Measurements from ENCODE around the gene CACNA1C.

CACNA1C gene

GRCh38 chr12:2354151-2354991 lies 301.6 kb downstream of the CACNA1C start:
- DNase-seq (ENCODE audit: low spot score) = no peak
- ChIA-PET CTCF (no interaction called here), POLR2A (ENCODE audit: low non-redundant PET) (no interaction called here)
- no peak for TF ChIP-seq CTCF (conservative IDR thresholded peaks at IDR 0.05; ENCODE audit: low read depth)
- no peak overlapping the region for H3K27ac ChIP-seq

DNA sequence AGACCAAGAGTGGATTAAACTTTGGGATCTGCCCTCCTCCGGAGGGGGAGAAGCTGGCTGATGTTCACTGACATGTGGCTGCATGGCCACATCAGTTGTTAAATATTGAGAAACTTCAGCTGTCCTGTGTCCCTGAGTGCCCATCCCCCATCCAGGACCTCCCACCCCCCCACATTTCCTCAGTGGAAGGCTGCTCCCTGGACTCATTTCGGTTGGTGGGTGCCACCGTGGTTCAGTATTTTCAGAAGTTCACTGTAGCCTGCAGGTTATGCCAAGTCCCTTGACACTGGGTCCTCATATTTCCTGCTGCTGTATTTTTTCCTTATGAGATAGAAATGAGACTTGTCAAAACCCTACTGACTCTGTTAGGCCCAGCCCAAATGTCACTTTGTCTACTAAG lies 302.4 kb downstream of the CACNA1C start:
- POLR2A ChIA-PET (ENCODE audit: low non-redundant PET) = no interaction called here
- TF ChIP-seq CTCF (conservative IDR thresholded peaks at IDR 0.05; ENCODE audit: low read depth) = no peak
- H3K27ac ChIP-seq = no peak overlapping the region
- CTCF ChIA-PET = interaction anchor here (0.6 kb wide), 1 partner anchor 31 kb away, joined by 4 read pairs; no protein-coding TSS in a partner anchor
- DNase-seq (ENCODE audit: low spot score) = no peak

DNA sequence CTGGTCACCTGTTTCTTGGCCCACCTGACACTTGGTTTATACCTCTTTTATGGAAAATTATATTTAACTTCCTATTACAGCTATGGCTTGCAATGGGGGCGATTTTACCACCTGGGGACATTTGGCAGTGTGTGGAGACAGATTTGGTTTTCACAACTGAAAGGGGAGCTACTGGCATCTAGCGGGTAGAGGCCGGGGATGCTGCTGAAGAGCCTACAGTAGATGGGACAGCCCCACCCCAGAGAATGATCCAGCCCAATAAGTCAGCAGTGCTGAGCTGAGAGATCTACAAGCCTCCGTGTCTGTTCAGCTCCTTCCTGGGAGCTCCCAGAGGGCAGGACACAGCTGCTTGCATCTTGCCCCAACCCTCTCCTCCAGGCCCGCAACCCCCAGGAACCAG lies 302.8 kb downstream of the CACNA1C start:
- POLR2A ChIA-PET (ENCODE audit: low non-redundant PET) = no interaction called here
- CTCF ChIA-PET = interaction anchor here (0.6 kb wide), 1 partner anchor 30 kb away, joined by 4 read pairs; no protein-coding TSS in a partner anchor
- no peak for TF ChIP-seq CTCF (conservative IDR thresholded peaks at IDR 0.05; ENCODE audit: low read depth)
- DNase-seq (ENCODE audit: low spot score) = no peak
- H3K27ac ChIP-seq = no peak overlapping the region

DNA sequence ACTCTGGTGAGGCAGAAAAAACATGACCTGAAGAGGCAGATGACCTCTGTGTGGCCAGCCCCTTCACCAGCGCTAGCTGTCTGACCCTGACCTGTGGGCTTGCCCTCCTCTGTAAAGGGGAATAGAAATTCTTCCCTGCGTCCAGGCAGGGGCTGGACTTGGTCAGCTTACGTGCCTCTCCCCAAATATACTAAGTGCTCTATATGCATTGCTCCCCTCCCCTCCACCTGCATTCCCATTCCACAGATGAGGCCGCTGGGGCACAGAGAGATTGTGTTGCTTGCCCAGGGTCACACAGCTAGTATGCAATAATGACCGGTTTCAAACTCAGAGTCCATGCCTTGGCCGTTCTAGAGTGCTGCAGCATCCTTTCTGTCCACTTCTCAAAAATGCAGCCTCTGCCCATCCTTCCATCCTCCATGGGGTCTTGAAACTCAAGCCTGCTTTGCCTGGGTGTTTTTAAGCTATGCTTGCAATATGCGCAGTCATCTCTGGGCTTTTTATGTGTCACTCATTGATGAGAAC lies 303.9 kb downstream of the CACNA1C start:
- no peak for DNase-seq (ENCODE audit: low spot score)
- CTCF ChIA-PET = interaction anchor here (0.5 to 0.6 kb wide), 2 partner anchors 71 to 86 kb away, joined by 3 read pairs; no protein-coding TSS in a partner anchor
- no peak for TF ChIP-seq CTCF (conservative IDR thresholded peaks at IDR 0.05; ENCODE audit: low read depth)
- POLR2A ChIA-PET (ENCODE audit: low non-redundant PET) = no interaction called here
- H3K27ac ChIP-seq = no peak overlapping the region

DNA sequence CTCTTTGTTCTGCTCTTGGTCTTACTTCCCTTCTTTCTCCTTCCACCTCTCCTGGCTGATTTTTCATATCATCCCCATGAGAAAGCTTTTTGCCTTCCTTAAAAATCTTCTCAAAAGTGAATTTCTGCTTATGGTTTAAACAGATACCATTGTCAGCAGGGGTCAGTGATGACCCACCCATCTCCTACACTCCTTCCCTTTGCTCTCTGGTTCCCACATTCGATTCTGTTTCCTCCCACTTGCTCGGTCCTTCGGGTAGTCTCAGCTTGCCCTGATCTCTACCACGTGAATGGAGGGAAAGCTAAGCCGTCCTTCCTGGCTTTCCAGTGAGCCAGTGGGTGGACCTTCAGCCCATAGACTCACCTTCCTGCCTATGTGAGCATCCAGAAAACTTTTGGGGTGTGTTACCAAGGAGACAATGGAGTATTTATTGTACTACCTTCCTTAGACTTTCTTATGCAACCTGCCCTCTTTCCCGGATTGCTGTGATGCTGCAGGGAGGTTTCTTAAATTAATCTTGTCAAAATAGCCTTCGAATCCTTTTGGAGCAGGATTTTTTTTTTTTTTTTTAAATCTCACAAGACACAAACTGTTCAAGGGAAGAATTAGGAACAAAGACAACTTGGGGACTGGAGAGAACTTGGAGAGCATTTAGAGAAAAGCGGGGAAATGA lies 306.3 kb downstream of the CACNA1C start:
- H3K27ac ChIP-seq = no peak overlapping the region
- DNase-seq (ENCODE audit: low spot score) = no peak
- POLR2A ChIA-PET (ENCODE audit: low non-redundant PET) = no interaction called here
- CTCF ChIA-PET = interaction anchor here (0.6 to 0.7 kb wide), 2 partner anchors 9 to 136 kb away, joined by 3 to 7 read pairs; no protein-coding TSS in a partner anchor
- no peak for TF ChIP-seq CTCF (conservative IDR thresholded peaks at IDR 0.05; ENCODE audit: low read depth)

Measured in RWPE1 (cell line).